ENCODE data around the gene SLC40A1.

Gene SLC40A1

DNA sequence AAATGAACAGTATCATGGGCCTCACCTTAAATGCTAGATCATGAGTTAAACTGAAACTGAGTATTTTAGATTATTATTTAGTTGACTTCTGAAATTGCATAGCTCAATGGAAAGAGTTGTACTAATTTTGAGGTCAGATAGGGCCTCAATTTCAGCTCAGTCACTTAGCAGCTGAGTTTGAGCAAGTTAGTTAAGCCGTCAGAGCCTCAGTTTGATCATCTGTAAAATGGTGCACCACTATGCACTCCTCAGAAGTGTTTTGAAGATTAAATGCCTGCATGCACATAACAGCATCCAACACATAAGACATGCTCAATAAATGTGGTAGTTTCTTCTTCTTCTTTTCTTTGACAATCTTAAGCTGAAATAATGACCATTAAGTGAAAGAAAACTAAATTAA, 42.5 kb upstream of the SLC40A1 start:
- no peak for DNase-seq (ENCODE audit: low read depth)
- TF ChIP-seq, protein P1, sequence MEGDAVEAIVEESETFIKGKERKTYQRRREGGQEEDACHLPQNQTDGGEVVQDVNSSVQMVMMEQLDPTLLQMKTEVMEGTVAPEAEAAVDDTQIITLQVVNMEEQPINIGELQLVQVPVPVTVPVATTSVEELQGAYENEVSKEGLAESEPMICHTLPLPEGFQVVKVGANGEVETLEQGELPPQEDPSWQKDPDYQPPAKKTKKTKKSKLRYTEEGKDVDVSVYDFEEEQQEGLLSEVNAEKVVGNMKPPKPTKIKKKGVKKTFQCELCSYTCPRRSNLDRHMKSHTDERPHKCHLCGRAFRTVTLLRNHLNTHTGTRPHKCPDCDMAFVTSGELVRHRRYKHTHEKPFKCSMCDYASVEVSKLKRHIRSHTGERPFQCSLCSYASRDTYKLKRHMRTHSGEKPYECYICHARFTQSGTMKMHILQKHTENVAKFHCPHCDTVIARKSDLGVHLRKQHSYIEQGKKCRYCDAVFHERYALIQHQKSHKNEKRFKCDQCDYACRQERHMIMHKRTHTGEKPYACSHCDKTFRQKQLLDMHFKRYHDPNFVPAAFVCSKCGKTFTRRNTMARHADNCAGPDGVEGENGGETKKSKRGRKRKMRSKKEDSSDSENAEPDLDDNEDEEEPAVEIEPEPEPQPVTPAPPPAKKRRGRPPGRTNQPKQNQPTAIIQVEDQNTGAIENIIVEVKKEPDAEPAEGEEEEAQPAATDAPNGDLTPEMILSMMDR (IDR thresholded peaks at IDR 0.05; ENCODE audit: low read length, missing control alignments): no peak
- H3K4me3 ChIP-seq (replicated peaks; ENCODE audit: low read depth, low read length): no peak overlapping the region

DNA sequence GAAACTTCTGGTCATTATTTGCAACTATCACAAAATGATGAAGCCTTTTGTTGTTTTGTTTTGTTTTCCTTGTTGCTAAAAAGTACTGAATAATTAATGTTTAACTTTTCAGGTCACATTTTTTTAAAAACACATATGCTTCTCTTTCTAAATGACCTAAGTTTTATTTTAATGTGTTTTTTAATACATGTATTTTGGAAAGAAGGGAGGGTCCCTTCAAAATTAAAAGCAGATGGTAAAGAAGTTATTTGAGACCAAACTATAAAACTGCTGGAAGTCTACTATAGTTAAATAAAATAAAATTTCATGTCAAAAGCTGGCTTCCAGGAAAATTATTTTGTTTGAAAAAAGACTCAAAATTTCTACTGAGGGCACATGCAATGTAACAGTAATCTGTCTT, 41.2 kb upstream of the SLC40A1 start:
- TF ChIP-seq, protein P1 (IDR thresholded peaks at IDR 0.05; ENCODE audit: low read length, missing control alignments): no peak
- no peak for DNase-seq (ENCODE audit: low read depth)
- no peak overlapping the region for H3K4me3 ChIP-seq (replicated peaks; ENCODE audit: low read depth, low read length)

DNA sequence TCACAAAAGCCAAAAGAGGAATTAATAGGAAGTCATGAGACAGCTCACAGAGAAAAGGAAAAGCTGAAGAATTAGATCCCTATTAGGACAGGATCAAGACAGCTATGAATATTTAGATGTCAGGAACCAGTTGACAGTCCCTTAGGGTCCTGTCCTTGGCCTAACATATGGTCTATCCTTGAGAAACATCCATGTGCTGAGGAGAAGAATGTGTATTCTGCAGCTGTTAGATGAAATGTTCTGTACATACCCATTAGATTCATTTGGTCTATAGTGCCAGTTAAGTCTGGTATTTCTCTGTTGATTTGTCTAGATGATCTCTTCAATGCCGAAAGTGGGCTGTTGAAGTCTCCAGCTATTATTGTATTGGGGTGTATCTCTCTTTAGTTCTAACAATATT, 37.6 kb upstream of the SLC40A1 start:
- TF ChIP-seq, protein P1 (IDR thresholded peaks at IDR 0.05; ENCODE audit: low read length, missing control alignments): no peak
- DNase-seq (ENCODE audit: low read depth): no peak
- no peak overlapping the region for H3K4me3 ChIP-seq (replicated peaks; ENCODE audit: low read depth, low read length)

DNA sequence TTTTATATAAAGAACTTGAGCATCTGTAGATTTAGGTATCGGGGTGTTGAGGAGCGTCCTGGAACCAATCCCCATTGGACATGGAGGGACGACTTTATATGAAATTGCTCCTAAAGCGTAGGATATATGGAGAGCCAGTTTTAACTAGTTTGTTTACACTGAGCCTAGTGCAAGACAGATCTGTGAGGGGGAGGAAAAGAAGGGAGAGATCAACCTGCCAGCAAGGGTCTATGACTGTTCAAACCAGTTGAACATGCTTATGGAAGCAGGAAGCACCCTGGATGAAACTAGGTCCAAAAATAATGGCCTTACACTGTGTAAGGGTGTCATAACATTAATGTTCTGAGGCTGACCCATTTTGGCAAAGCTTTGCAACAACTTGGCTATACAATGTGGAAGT, 34.0 kb upstream of the SLC40A1 start:
- H3K4me3 ChIP-seq (replicated peaks; ENCODE audit: low read depth, low read length): no peak overlapping the region
- TF ChIP-seq, protein P1 (IDR thresholded peaks at IDR 0.05; ENCODE audit: low read length, missing control alignments): no peak
- DNase-seq (ENCODE audit: low read depth): no peak

DNA sequence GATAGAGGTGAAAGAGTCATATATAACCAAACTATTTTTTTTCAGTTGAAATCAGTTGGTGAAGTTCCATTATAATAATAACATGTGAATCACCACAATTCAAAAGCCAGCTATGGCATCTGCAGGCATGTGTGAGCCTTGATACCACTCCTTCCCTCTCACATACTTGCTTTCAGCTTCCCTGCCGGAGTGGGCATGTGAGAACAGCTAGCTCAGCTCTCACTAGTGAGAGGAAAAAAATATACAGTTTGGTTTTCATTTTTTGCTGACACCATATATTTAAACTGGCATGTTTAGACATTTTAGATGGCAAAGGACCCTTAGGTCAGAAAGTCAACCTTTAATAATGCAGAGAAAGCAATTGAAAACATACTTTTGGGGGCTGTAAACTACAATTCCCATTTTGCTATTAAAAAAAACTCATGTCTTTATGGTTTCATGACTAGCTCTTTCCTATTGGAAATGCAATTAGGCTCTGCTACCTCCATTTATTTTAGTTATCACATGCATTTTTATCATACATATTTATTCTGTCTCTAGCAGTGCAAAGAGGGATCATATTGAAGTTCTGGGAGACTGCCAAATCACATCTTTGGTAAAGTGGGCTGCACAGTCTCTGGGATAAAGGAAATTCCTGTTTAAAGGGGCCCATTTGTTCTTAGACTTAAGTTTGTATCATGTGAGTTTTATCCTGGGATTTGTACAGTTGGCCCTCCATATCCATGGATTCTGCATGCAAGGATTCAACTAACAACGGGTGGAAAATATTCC, 33.2 kb upstream of the SLC40A1 start:
- H3K4me3 ChIP-seq (replicated peaks; ENCODE audit: low read depth, low read length): peak overlapping the region; percentile 48
- TF ChIP-seq, protein P1 (IDR thresholded peaks at IDR 0.05; ENCODE audit: low read length, missing control alignments): no peak
- peak; percentile 71 for DNase-seq (ENCODE audit: low read depth)

DNA sequence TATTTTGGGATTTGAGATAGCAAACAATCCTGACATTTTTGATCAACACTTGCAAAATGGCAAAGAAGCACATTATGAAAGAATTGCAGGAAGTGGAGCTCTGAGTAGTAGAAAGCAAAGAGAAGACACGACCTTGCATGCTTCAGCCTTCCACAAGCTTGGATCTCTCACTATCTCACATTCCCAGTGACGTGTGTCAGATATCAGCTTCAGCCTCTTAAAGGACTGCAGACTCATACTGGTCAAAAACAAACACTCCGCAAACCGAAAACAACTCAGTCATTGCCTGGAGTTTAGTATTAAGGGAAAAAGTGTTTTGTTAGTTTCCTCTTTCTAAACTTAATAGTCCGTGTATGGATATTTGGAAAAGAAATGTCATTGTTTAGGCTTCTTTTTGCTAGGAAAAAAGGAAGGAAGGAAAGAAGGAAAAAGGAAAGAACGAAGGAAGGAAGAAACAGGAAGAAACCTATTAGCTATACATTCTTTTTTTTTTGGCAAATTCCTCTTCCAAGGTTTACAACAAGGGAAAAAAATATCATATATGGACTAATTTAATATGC, 32.6 kb upstream of the SLC40A1 start:
- H3K4me3 ChIP-seq (replicated peaks; ENCODE audit: low read depth, low read length): peak overlapping the region; percentile 48
- TF ChIP-seq, protein P1 (IDR thresholded peaks at IDR 0.05; ENCODE audit: low read length, missing control alignments): no peak
- peak; percentile 98 for DNase-seq (ENCODE audit: low read depth)

DNA sequence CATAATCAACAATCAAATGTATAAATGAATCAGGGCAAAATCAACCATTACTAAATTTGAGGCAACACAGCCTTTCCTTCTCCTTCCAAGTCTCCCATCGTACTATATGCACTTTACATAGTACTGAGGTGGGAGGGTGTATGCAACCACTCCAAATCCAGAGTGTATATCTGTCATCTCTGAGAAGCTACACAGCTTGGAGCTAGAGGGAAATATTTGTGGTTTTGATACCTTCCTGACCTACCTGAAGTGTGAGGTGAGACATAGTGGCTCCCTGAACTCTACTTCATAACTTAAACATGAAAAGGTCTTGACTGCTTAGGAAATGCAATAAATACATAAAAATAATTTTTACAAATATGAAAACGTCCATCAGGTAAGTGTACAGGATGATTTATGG, 30.1 kb upstream of the SLC40A1 start:
- TF ChIP-seq, protein P1 (IDR thresholded peaks at IDR 0.05; ENCODE audit: low read length, missing control alignments): no peak
- no peak for DNase-seq (ENCODE audit: low read depth)
- H3K4me3 ChIP-seq (replicated peaks; ENCODE audit: low read depth, low read length): no peak overlapping the region

Measured in fibroblast of pulmonary artery (primary cell).